T-helper 2 cell treated with Interferon-gamma antibody and Interleukin-4, amounts not matched to agents 100 ng/mL and 5 ng/mL, for 36 hours (primary cell): ENCODE measurements around the gene FAM222A. TPM values are rescaled to one million over a fixed set of nuclear protein-coding genes. Genes with fewer than 3 reads are reported as not detected.

Experiments used
- intact Hi-C: fragments of 100-400 bp; cut with micrococcal nuclease; formaldehyde crosslinking; loops from one replicate; pipeline ENCODE4 v1.15.1; 2023
- total RNA-seq: library from RNA; stranded (reverse); gene quantifications from 2 replicates; pipeline ENCODE4 v1.2.3, GENCODE V29; 2022

Gene FAM222A
- total RNA-seq, 1 donor from 2014 or later = 1.4 TPM

GRCh38 chr12:109758426-109759420 is 45.1 kb downstream of the FAM222A start:
- intact Hi-C loops = no loop called here

- intact Hi-C loops = no loop called here
These were observed 46.0 kb downstream of the FAM222A start for GRCh38 chr12:109759595-109759994.

- intact Hi-C loops = no loop called here
These were observed 46.7 kb downstream of the FAM222A start for GRCh38 chr12:109760031-109760929.

GRCh38 chr12:109760930-109761921 is 47.6 kb downstream of the FAM222A start:
- intact Hi-C loops = no loop called here

GRCh38 chr12:109762071-109762672 is 48.5 kb downstream of the FAM222A start:
- intact Hi-C loops = no loop called here

GRCh38 chr12:109762673-109763191 is 49.1 kb downstream of the FAM222A start:
- intact Hi-C loops = no loop called here

GRCh38 chr12:109763201-109763841 is 49.7 kb downstream of the FAM222A start:
- intact Hi-C loops = no loop called here

- intact Hi-C loops = no loop called here
These were observed 50.5 kb downstream of the FAM222A start for GRCh38 chr12:109764123-109764522.

GRCh38 chr12:109764776-109765445 is 51.3 kb downstream of the FAM222A start:
- intact Hi-C loops = no loop called here

GRCh38 chr12:109765446-109765810 is 51.8 kb downstream of the FAM222A start:
- intact Hi-C loops = no loop called here

- intact Hi-C loops = no loop called here
These were observed 52.7 kb downstream of the FAM222A start for GRCh38 chr12:109766251-109766778.

GRCh38 chr12:109767456-109767855 is 53.8 kb downstream of the FAM222A start:
- intact Hi-C loops = no loop called here

- intact Hi-C loops = no loop called here
These were observed 54.6 kb downstream of the FAM222A start for GRCh38 chr12:109767991-109768900.

GRCh38 chr12:109768901-109769670 is 55.5 kb downstream of the FAM222A start:
- intact Hi-C loops = no loop called here

GRCh38 chr12:109770104-109770860 is 56.7 kb downstream of the FAM222A start:
- intact Hi-C loops = no loop called here
